Neural cell (in vitro differentiated cells): ENCODE data around the gene SLAMF7. TPM values are rescaled to one million over a fixed set of nuclear protein-coding genes. Genes with fewer than 3 reads are reported as not detected.

Source experiments
- H2AFZ ChIP-seq: fragments of 200-600, 300-800 bp; sonication (generic), shearing (Covaris generic); 2 replicates; pipeline ENCODE4 v1.6.0; 2014; ENCODE audit warnings: low read depth, mild to moderate bottlenecking, antibody characterized with exemption, low read length, moderate library complexity
- H3F3A ChIP-seq: fragments of 200-600 bp; shearing (Covaris generic); 2 replicates; pipeline ENCODE4 v1.6.1; 2016; ENCODE audit warnings: mild to moderate bottlenecking, moderate library complexity, mixed read lengths, antibody characterized with exemption, low read length; ENCODE audit not compliant: insufficient read depth, poor library complexity, severe bottlenecking
- H3K27ac ChIP-seq: fragments of 200-600, 300-800 bp; sonication (generic), shearing (Covaris generic); 2 replicates; pipeline ENCODE4 v1.5.1; 2014; ENCODE audit warnings: mild to moderate bottlenecking, low read length, moderate library complexity
- H3K27me3 ChIP-seq: fragments of 300-800, 200-600 bp; sonication (generic), shearing (Covaris generic); 2 replicates; pipeline ENCODE4 v1.6.0; 2014; ENCODE audit warnings: mild to moderate bottlenecking, low read depth, low read length, moderate library complexity; ENCODE audit not compliant: insufficient read depth
- H3K36me3 ChIP-seq: fragments of 300-800, 200-600 bp; sonication (generic), shearing (Covaris generic); 2 replicates; pipeline ENCODE4 v1.5.1; 2014; ENCODE audit warnings: mild to moderate bottlenecking, antibody characterized with exemption, low read length, moderate library complexity; ENCODE audit not compliant: insufficient read depth
- H3K4me2 ChIP-seq: fragments of 300-800, 200-600 bp; sonication (generic), shearing (Covaris generic); 2 replicates; pipeline ENCODE4 v1.6.0; 2014; ENCODE audit warnings: mild to moderate bottlenecking, low read length
- H3K4me3 ChIP-seq: fragments of 300-800, 200-600 bp; sonication (generic), shearing (Covaris generic); 2 replicates; pipeline ENCODE4 v1.5.1; 2014; ENCODE audit warnings: mild to moderate bottlenecking, low read length, moderate library complexity
- H3K79me2 ChIP-seq: fragments of 200-600 bp; shearing (Covaris generic); replicated peaks from 2 replicates; pipeline ENCODE4 v1.6.0; 2014; ENCODE audit warnings: mild to moderate bottlenecking, low read length, moderate library complexity; ENCODE audit not compliant: insufficient read depth
- H3K9ac ChIP-seq: fragments of 300-800, 200-600 bp; sonication (generic), shearing (Covaris generic); 2 replicates; pipeline ENCODE4 v1.6.1; 2016; ENCODE audit warnings: mild to moderate bottlenecking, low read length, mixed read lengths
- H3K9me2 ChIP-seq: fragments of 200-600 bp; shearing (Covaris generic); 2 replicates; pipeline ENCODE4 v1.6.1; 2016; ENCODE audit warnings: mild to moderate bottlenecking, low read length, mixed read lengths; ENCODE audit not compliant: insufficient read depth
- H3K9me3 ChIP-seq: fragments of 200-600, 300-800 bp; sonication (generic), shearing (Covaris generic); 2 replicates; pipeline ENCODE4 v1.6.1; 2016; ENCODE audit warnings: mild to moderate bottlenecking, mixed run types, low read length, moderate library complexity, mixed read lengths
- H4K20me1 ChIP-seq: fragments of 200-600 bp; shearing (Covaris generic); 2 replicates; pipeline ENCODE4 v1.6.1; 2016; ENCODE audit warnings: mild to moderate bottlenecking, mixed run types; ENCODE audit not compliant: insufficient read depth
- CTCF ChIP-seq: fragments of 450-650 bp; IDR thresholded peaks from 2 replicates; pipeline ENCODE4 v1.5.1; 2014; ENCODE audit warnings: antibody characterized with exemption, mild to moderate bottlenecking, moderate library complexity; ENCODE audit not compliant: poor library complexity, severe bottlenecking
- EP300 ChIP-seq: fragments of 450-650 bp; conservative IDR thresholded peaks from 2 replicates; pipeline ENCODE4 v1.6.1; 2014; ENCODE audit warnings: antibody characterized with exemption, mild to moderate bottlenecking, moderate library complexity; ENCODE audit not compliant: poor library complexity, severe bottlenecking
- EZH2 ChIP-seq: fragments of 200-600, 300-800 bp; shearing (Covaris generic), sonication (generic); IDR thresholded peaks from 2 replicates; pipeline ENCODE4 v1.6.1; 2014; ENCODE audit warnings: antibody characterized with exemption, low read length, borderline replicate concordance, mild to moderate bottlenecking; ENCODE audit not compliant: insufficient read depth, poor library complexity, severe bottlenecking
- MXI1 ChIP-seq: fragments of 450-650 bp; conservative IDR thresholded peaks from 2 replicates; pipeline ENCODE4 v1.6.1; 2014; ENCODE audit warnings: antibody characterized with exemption, mild to moderate bottlenecking; ENCODE audit not compliant: poor library complexity, severe bottlenecking
- POLR2AphosphoS5 ChIP-seq: IDR thresholded peaks from 2 replicates; pipeline ENCODE4 v1.6.1; 2012
- RAD21 ChIP-seq: fragments of 450-650 bp; conservative IDR thresholded peaks from 2 replicates; pipeline ENCODE4 v1.6.1; 2014; ENCODE audit warnings: antibody characterized with exemption, mild to moderate bottlenecking, moderate library complexity
- REST ChIP-seq: IDR thresholded peaks from 2 replicates; pipeline ENCODE4 v1.6.1; 2012; ENCODE audit warnings: borderline replicate concordance
- SMC3 ChIP-seq: fragments of 450-650 bp; conservative IDR thresholded peaks from 2 replicates; pipeline ENCODE4 v1.6.1; 2014; ENCODE audit warnings: antibody characterized with exemption, mild to moderate bottlenecking, moderate library complexity; ENCODE audit not compliant: poor library complexity
- TAF1 ChIP-seq: IDR thresholded peaks from 2 replicates; pipeline ENCODE4 v1.6.1; 2012; ENCODE audit warnings: low read depth
- polyA plus RNA-seq: library from polyadenylated mRNA; depleted of rRNA; stranded (reverse); fragments of >200 nt; gene quantifications from 2 replicates; pipeline ENCODE4 v1.2.3, GENCODE V29; 2014

The SLAMF7 gene
- polyA plus RNA-seq, 1 donor from 2014 or later: not detected

- no peaks in the 10 kb centered on the region for H3K36me3 ChIP-seq
- no peak overlapping the region for H3K4me3 ChIP-seq
- H3K79me2 ChIP-seq: no peaks in the 10 kb centered on the region
- no peaks in the 10 kb centered on the region for H3K27me3 ChIP-seq
- H3K9ac ChIP-seq: no peak overlapping the region
- H3K9me3 ChIP-seq: no peaks in the 10 kb centered on the region
- TF ChIP-seq CTCF (no peak), EP300 (no peak), TAF1 (no peak), EZH2 (no peak), SMC3 (no peak), RAD21 (no peak)
- H3K9me2 ChIP-seq: no peaks in the 10 kb centered on the region
- H3K4me2 ChIP-seq: no peak overlapping the region
- H3F3A ChIP-seq: no peaks in the 10 kb centered on the region
- no peaks in the 10 kb centered on the region for H4K20me1 ChIP-seq
- no peak overlapping the region for H3K27ac ChIP-seq
- H2AFZ ChIP-seq: no peak overlapping the region
Observed at GRCh38 chr1:160706526-160707235, 32.4 kb upstream of the SLAMF7 start.

- Histone ChIP-seq H3K4me2 (no peak overlapping the region), H3K9me2 (no peaks in the 10 kb centered on the region), H3F3A (no peaks in the 10 kb centered on the region), H3K27ac (no peak overlapping the region), H3K9ac (no peak overlapping the region), H3K36me3 (no peaks in the 10 kb centered on the region), H3K79me2 (no peaks in the 10 kb centered on the region), H3K27me3 (no peaks in the 10 kb centered on the region), H4K20me1 (no peaks in the 10 kb centered on the region), H3K4me3 (no peak overlapping the region), H2AFZ (no peak overlapping the region), H3K9me3 (no peaks in the 10 kb centered on the region)
- TF ChIP-seq CTCF (no peak), EP300 (no peak), MXI1 (no peak), EZH2 (no peak)
Observed at GRCh38 chr1:160707236-160708064, 31.6 kb upstream of the SLAMF7 start.

- H3F3A ChIP-seq: no peaks in the 10 kb centered on the region
- no peaks in the 10 kb centered on the region for H3K27me3 ChIP-seq
- no peaks in the 10 kb centered on the region for H3K36me3 ChIP-seq
- no peak overlapping the region for H2AFZ ChIP-seq
- H3K4me2 ChIP-seq: no peak overlapping the region
- no peaks in the 10 kb centered on the region for H4K20me1 ChIP-seq
- no peak overlapping the region for H3K9ac ChIP-seq
- no peak for TF ChIP-seq CTCF
- TF ChIP-seq EP300: no peak
- TF ChIP-seq REST: no peak
- no peak for TF ChIP-seq TAF1
- TF ChIP-seq POLR2AphosphoS5: no peak
- no peak for TF ChIP-seq RAD21
- no peak for TF ChIP-seq EZH2
- TF ChIP-seq SMC3: no peak
- no peaks in the 10 kb centered on the region for H3K79me2 ChIP-seq
- no peak overlapping the region for H3K4me3 ChIP-seq
- no peaks in the 10 kb centered on the region for H3K9me3 ChIP-seq
- no peak overlapping the region for H3K27ac ChIP-seq
- H3K9me2 ChIP-seq: no peaks in the 10 kb centered on the region
Observed at GRCh38 chr1:160708118-160708517, 30.9 kb upstream of the SLAMF7 start.
